HepG2 (cell line): ENCODE measurements around the gene NAA38. TPM values are rescaled to one million over a fixed set of nuclear protein-coding genes. Genes with fewer than 3 reads are reported as not detected.

Source experiments
- CHCHD3 ChIP-seq: sonication (generic); formaldehyde crosslinking; IDR thresholded peaks from 2 replicates; pipeline ENCODE4 v1.8.0; 2022; ENCODE audit warnings: mild to moderate bottlenecking, missing genetic modification reagents, moderate library complexity
- HMG20B ChIP-seq: conservative IDR thresholded peaks from 2 replicates; pipeline ENCODE4 v1.6.1; 2016; ENCODE audit warnings: missing genetic modification reagents, missing compliant biosample characterization
- KDM2A ChIP-seq: sonication (generic); formaldehyde crosslinking; IDR thresholded peaks from 2 replicates; pipeline ENCODE4 v1.4.0; 2020; ENCODE audit warnings: low read depth, missing genetic modification reagents, borderline replicate concordance
- MEIS1 ChIP-seq: sonication (generic); formaldehyde crosslinking; IDR thresholded peaks from 2 replicates; pipeline ENCODE4 v1.9.0; 2021; ENCODE audit warnings: mild to moderate bottlenecking, missing genetic modification reagents, moderate library complexity, borderline replicate concordance
- MTERF4 ChIP-seq: sonication (generic); formaldehyde crosslinking; IDR thresholded peaks from 2 replicates; pipeline ENCODE4 v1.8.0; 2023; ENCODE audit warnings: mild to moderate bottlenecking, missing genetic modification reagents
- PAXIP1 ChIP-seq: sonication (generic); formaldehyde crosslinking; conservative IDR thresholded peaks from 2 replicates; pipeline ENCODE4 v1.4.0; 2020; ENCODE audit warnings: mild to moderate bottlenecking, missing genetic modification reagents, moderate library complexity
- PITX1 ChIP-seq: sonication (generic); formaldehyde crosslinking; IDR thresholded peaks from 2 replicates; pipeline ENCODE4 v1.5.1; 2020; ENCODE audit warnings: mild to moderate bottlenecking, missing genetic modification reagents
- SIN3B ChIP-seq: fragments of 150-350 bp; IDR thresholded peaks from 2 replicates; pipeline ENCODE4 v1.6.1; 2014; ENCODE audit warnings: low read length
- SMAD3 ChIP-seq: sonication (generic); formaldehyde crosslinking; IDR thresholded peaks from 2 replicates; pipeline ENCODE4 v1.4.0; 2020; ENCODE audit warnings: missing genetic modification reagents
- SMYD3 ChIP-seq: sonication (generic); formaldehyde crosslinking; IDR thresholded peaks from 2 replicates; pipeline ENCODE4 v1.8.1; 2023; ENCODE audit warnings: mild to moderate bottlenecking, missing genetic modification reagents
- SP140L ChIP-seq: sonication (generic); formaldehyde crosslinking; IDR thresholded peaks from 2 replicates; pipeline ENCODE4 v1.4.0; 2020; ENCODE audit warnings: missing genetic modification reagents, borderline replicate concordance
- SP4 ChIP-seq: sonication (generic); formaldehyde crosslinking; IDR thresholded peaks from 2 replicates; pipeline ENCODE4 v1.8.1; 2023; ENCODE audit warnings: mild to moderate bottlenecking, missing genetic modification reagents
- SRF ChIP-seq: IDR thresholded peaks from 2 replicates; pipeline ENCODE4 v1.6.1; 2011; ENCODE audit warnings: mild to moderate bottlenecking, low read depth, low read length, moderate library complexity
- TCF12 ChIP-seq, 2 experiments: fragments of 450-650 bp in 1 of 2; sonication (generic) in 1 of 2; formaldehyde crosslinking in 1 of 2; IDR thresholded peaks; 2 replicates each; pipeline versions ENCODE4 v1.6.1 to v1.8.0; 2017 to 2022; ENCODE audit warnings: antibody characterized with exemption in 1 of 2, mild to moderate bottlenecking in 1 of 2, missing genetic modification reagents in 1 of 2, moderate library complexity in 1 of 2
- TMF1 ChIP-seq: sonication (generic); formaldehyde crosslinking; IDR thresholded peaks from 2 replicates; pipeline ENCODE4 v1.8.1; 2022; ENCODE audit warnings: low read depth, missing genetic modification reagents
- TSC22D2 ChIP-seq: sonication (generic); formaldehyde crosslinking; IDR thresholded peaks from 2 replicates; pipeline ENCODE4 v1.5.1; 2020; ENCODE audit warnings: missing genetic modification reagents, mild to moderate bottlenecking, borderline replicate concordance
- ZBTB43 ChIP-seq: sonication (generic); formaldehyde crosslinking; conservative IDR thresholded peaks from 2 replicates; pipeline ENCODE4 v1.4.0; 2020; ENCODE audit warnings: missing genetic modification reagents
- ZNF235 ChIP-seq: sonication (generic); formaldehyde crosslinking; IDR thresholded peaks from 2 replicates; pipeline ENCODE4 v1.8.1; 2023; ENCODE audit warnings: mild to moderate bottlenecking, missing genetic modification reagents, borderline replicate concordance
- polyA plus RNA-seq, 8 experiments: library from polyadenylated mRNA; depleted of rRNA in 3 of 8; stranded (reverse) in 7 of 8; unstranded in 1 of 8; fragments of >200 nt; fragmentation: Illumina TruSeq in 4 of 8; extraction: Trizol in 4 of 8; gene quantifications; 2 replicates each; pipeline versions ENCODE4 v1.2.1 to v1.2.3, GENCODE V29; 2011 to 2016; ENCODE audit warnings: low read depth in 4 of 8, missing spikeins in 1 of 8, mixed read lengths in 1 of 8; ENCODE audit not compliant: insufficient read depth in 1 of 8
- total RNA-seq, 5 experiments: library from RNA; depleted of rRNA; stranded (reverse); fragments of >200 nt; fragmentation: Illumina TruSeq; extraction: Trizol; gene quantifications; 2 replicates each; pipeline ENCODE4 v1.2.3, GENCODE V29; 2016; ENCODE audit warnings: low read depth in 1 of 5
- TF ChIP-seq, protein P1 (sequence below): sonication (generic); formaldehyde crosslinking; IDR thresholded peaks from 2 replicates; pipeline ENCODE4 v1.5.0; 2020; ENCODE audit warnings: mild to moderate bottlenecking, missing genetic modification reagents
- TF ChIP-seq, protein P2 (sequence below): sonication (generic); formaldehyde crosslinking; IDR thresholded peaks from 2 replicates; pipeline ENCODE4 v1.4.0; 2020; ENCODE audit warnings: mild to moderate bottlenecking, missing genetic modification reagents

The NAA38 gene
- total and polyA plus RNA-seq, 2 of the 13 experiments (the other 11 are each of a cell fraction or from before 2014, with no cell fraction given), result 46.9 to 91.6 TPM

GRCh38 chr17:7887482-7888183, 30.3 kb upstream of the NAA38 start (continued):
- 0 out of 2 replicates have a peak, but pooled peaks have one; percentile 64 for TF ChIP-seq TSC22D2 (CRISPR knock-in tag)
- TF ChIP-seq MTERF4 (CRISPR knock-in tag), result peak; percentile 49; the same call in 1 of the 2 replicates
- TF ChIP-seq CHCHD3 (CRISPR knock-in tag), result no peak
- TF ChIP-seq, protein P1, sequence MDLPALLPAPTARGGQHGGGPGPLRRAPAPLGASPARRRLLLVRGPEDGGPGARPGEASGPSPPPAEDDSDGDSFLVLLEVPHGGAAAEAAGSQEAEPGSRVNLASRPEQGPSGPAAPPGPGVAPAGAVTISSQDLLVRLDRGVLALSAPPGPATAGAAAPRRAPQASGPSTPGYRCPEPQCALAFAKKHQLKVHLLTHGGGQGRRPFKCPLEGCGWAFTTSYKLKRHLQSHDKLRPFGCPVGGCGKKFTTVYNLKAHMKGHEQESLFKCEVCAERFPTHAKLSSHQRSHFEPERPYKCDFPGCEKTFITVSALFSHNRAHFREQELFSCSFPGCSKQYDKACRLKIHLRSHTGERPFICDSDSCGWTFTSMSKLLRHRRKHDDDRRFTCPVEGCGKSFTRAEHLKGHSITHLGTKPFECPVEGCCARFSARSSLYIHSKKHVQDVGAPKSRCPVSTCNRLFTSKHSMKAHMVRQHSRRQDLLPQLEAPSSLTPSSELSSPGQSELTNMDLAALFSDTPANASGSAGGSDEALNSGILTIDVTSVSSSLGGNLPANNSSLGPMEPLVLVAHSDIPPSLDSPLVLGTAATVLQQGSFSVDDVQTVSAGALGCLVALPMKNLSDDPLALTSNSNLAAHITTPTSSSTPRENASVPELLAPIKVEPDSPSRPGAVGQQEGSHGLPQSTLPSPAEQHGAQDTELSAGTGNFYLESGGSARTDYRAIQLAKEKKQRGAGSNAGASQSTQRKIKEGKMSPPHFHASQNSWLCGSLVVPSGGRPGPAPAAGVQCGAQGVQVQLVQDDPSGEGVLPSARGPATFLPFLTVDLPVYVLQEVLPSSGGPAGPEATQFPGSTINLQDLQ (CRISPR knock-in tag), result no peak
- TF ChIP-seq TMF1 (CRISPR knock-in tag), result no peak
- TF ChIP-seq PITX1 (CRISPR knock-in tag), result peak; percentile 17; the same call in 1 of the 2 replicates
- TF ChIP-seq, protein P2, sequence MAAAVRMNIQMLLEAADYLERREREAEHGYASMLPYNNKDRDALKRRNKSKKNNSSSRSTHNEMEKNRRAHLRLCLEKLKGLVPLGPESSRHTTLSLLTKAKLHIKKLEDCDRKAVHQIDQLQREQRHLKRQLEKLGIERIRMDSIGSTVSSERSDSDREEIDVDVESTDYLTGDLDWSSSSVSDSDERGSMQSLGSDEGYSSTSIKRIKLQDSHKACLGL (CRISPR knock-in tag), result peak; percentile 78; the same call in 1 of the 2 replicates
- TF ChIP-seq SMAD3 (CRISPR knock-in tag), result no peak
- 0 out of 2 replicates have a peak, but pooled peaks have one; percentile 67 for TF ChIP-seq ZNF235 (CRISPR knock-in tag)
- no peak for TF ChIP-seq ZBTB43 (CRISPR knock-in tag)
- TF ChIP-seq PAXIP1 (CRISPR knock-in tag), result peak; percentile 55
- TF ChIP-seq TCF12 (IDR thresholded peaks at IDR 0.05), result no peak
- peak; percentile 64; the same call in 1 of the 2 replicates for TF ChIP-seq TCF12 (CRISPR knock-in tag; IDR thresholded peaks at IDR 0.05)
- no peak for TF ChIP-seq SRF
- no peak for TF ChIP-seq SMYD3
- 0 out of 2 replicates have a peak, but pooled peaks have one; percentile 24 for TF ChIP-seq SP4 (CRISPR knock-in tag)
- peak; percentile 56; the same call in 1 of the 2 replicates for TF ChIP-seq KDM2A
- no peak for TF ChIP-seq HMG20B (CRISPR knock-in tag)
- TF ChIP-seq SIN3B, result no peak
- no peak for TF ChIP-seq MEIS1 (CRISPR knock-in tag)
- TF ChIP-seq SP140L (CRISPR knock-in tag), result no peak
